DND-41 (cell line): ENCODE data around the gene LLGL1.

ENCODE experiments used
- ATAC-seq: fragments of 200-7000 bp; cut with Tn5 transposase; 3 replicates; pipeline ENCODE4 v1.9.1; 2021; ENCODE audit warnings: low read depth; ENCODE audit not compliant: insufficient read depth
- DNase-seq: peaks from one replicate; pipeline ENCODE4 v3.0.0-alpha.2; 2020
- H2AFZ ChIP-seq: 2 replicates; pipeline ENCODE4 v1.6.0; 2012; ENCODE audit warnings: low read depth, low read length
- H3K27ac ChIP-seq: 2 replicates; pipeline ENCODE4 v1.5.1; 2012; ENCODE audit warnings: low read length, inconsistent platforms
- H3K27me3 ChIP-seq: fragments of 200-600 bp; sonication (generic); 2 replicates; pipeline ENCODE4 v1.6.0; 2012; ENCODE audit warnings: low read length, mild to moderate bottlenecking, inconsistent platforms; ENCODE audit not compliant: insufficient read depth, poor library complexity
- H3K36me3 ChIP-seq: 2 replicates; pipeline ENCODE4 v1.5.1; 2012; ENCODE audit warnings: low read length, inconsistent platforms; ENCODE audit not compliant: insufficient read depth
- H3K4me1 ChIP-seq: 2 replicates; pipeline ENCODE4 v1.5.1; 2012; ENCODE audit warnings: mild to moderate bottlenecking, low read length; ENCODE audit not compliant: insufficient read depth
- H3K4me2 ChIP-seq: 2 replicates; pipeline ENCODE4 v1.6.0; 2012; ENCODE audit warnings: mild to moderate bottlenecking, moderate library complexity, low read length, inconsistent platforms; ENCODE audit not compliant: insufficient read depth
- H3K4me3 ChIP-seq, 2 experiments: fragments of 200-600 bp in 1 of 2; shearing (Covaris generic) in 1 of 2; 2 replicates each; pipeline ENCODE4 v1.5.1; 2012 to 2016; ENCODE audit warnings: inconsistent platforms in 2 of 2, low read length in 2 of 2, mild to moderate bottlenecking in 2 of 2, low read depth in 1 of 2, moderate library complexity in 1 of 2
- H3K79me2 ChIP-seq: 2 replicates; pipeline ENCODE4 v1.6.0; 2012; ENCODE audit warnings: low read length, inconsistent platforms; ENCODE audit not compliant: insufficient read depth
- H3K9ac ChIP-seq: 2 replicates; pipeline ENCODE4 v1.6.0; 2012; ENCODE audit warnings: low read depth, mild to moderate bottlenecking, inconsistent platforms, low read length, moderate library complexity
- H3K9me3 ChIP-seq: 2 replicates; pipeline ENCODE4 v1.5.1; 2012; ENCODE audit warnings: low read length, moderate library complexity, mild to moderate bottlenecking, inconsistent platforms; ENCODE audit not compliant: insufficient read depth, severe bottlenecking
- H4K20me1 ChIP-seq: 2 replicates; pipeline ENCODE4 v1.6.0; 2012; ENCODE audit warnings: low read length; ENCODE audit not compliant: insufficient read depth
- CTCF ChIP-seq: IDR thresholded peaks from 2 replicates; pipeline ENCODE4 v1.5.1; 2012; ENCODE audit warnings: borderline replicate concordance, low read length, moderate library complexity, mild to moderate bottlenecking; ENCODE audit not compliant: poor library complexity, severe bottlenecking; ENCODE audit errors: extremely low read depth
- EZH2 ChIP-seq: IDR thresholded peaks from 3 replicates; pipeline ENCODE4 v1.6.1; 2012; ENCODE audit warnings: borderline replicate concordance, low read depth, mild to moderate bottlenecking, moderate library complexity, low read length, inconsistent platforms; ENCODE audit not compliant: severe bottlenecking

Gene LLGL1

DNA sequence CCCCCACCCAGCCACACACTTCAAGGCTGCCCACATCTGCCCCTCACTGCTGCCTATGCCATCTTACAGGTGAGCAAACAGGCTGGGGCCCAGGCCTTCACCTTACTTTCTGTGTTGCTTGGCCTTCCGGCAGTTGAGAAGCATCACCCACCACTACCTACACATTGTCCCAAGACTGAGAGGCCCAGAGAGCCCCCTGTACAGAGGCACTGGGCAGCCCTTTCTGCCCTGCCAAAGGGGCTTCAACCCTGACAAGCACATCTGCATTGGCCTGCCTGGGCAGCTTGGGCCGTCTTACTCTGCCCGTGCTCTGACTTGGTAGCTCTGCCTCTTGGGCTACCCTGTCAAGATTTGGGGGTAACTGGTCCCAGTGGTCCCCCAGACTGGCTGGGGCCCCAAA, 36.2 kb downstream of the LLGL1 start:
- no peak for TF ChIP-seq CTCF
- no peak for TF ChIP-seq EZH2
- Histone ChIP-seq H4K20me1 (peaks cover 14% of the 10 kb centered on the region), H3K4me2 (peak overlapping the region; percentile 86), H3K27ac (peak overlapping the region; percentile 68), H3K79me2 (peaks cover 39% of the 10 kb centered on the region), H2AFZ (no peak overlapping the region), H3K9me3 (no peaks in the 10 kb centered on the region), H3K9ac (peak overlapping the region; percentile 68), H3K27me3 (no peaks in the 10 kb centered on the region), H3K36me3 (peaks cover 32% of the 10 kb centered on the region), H3K4me1 (peaks cover 51% of the 10 kb centered on the region), H3K4me3 (peak overlapping the region; percentile 49 to 83; a peak in 3 of 4 replicates)
- DNase-seq (no peak), ATAC-seq (no peak)

GRCh38 chr17:18262111-18262510, 36.7 kb downstream of the LLGL1 start:
- Histone ChIP-seq H4K20me1 (peaks cover 11% of the 10 kb centered on the region), H3K27ac (no peak overlapping the region), H3K4me2 (peak overlapping the region; percentile 86), H3K27me3 (no peaks in the 10 kb centered on the region), H3K9ac (peak overlapping the region; percentile 68; the same call in 1 of the 2 replicates), H2AFZ (no peak overlapping the region), H3K4me1 (peaks cover 47% of the 10 kb centered on the region), H3K36me3 (peaks cover 29% of the 10 kb centered on the region), H3K79me2 (peaks cover 35% of the 10 kb centered on the region), H3K9me3 (no peaks in the 10 kb centered on the region), H3K4me3 (peak overlapping the region in 1 of 2 experiments; percentile 83; a peak in 2 of 4 replicates)
- DNase-seq = no peak
- no peak for ATAC-seq
- TF ChIP-seq EZH2 = no peak
- no peak for TF ChIP-seq CTCF

GRCh38 chr17:18262641-18263040, 37.2 kb downstream of the LLGL1 start:
- no peak overlapping the region for H3K4me3 ChIP-seq
- no peak overlapping the region for H2AFZ ChIP-seq
- peaks cover 41% of the 10 kb centered on the region for H3K4me1 ChIP-seq
- 0 out of 2 replicates have a peak overlapping the region, but pooled peaks have one; percentile 68 for H3K9ac ChIP-seq
- no peak for TF ChIP-seq EZH2
- TF ChIP-seq CTCF = no peak
- H3K27ac ChIP-seq = no peak overlapping the region
- peaks cover 9% of the 10 kb centered on the region for H4K20me1 ChIP-seq
- ATAC-seq = no peak
- H3K27me3 ChIP-seq = no peaks in the 10 kb centered on the region
- H3K79me2 ChIP-seq = peaks cover 29% of the 10 kb centered on the region
- no peaks in the 10 kb centered on the region for H3K9me3 ChIP-seq
- H3K36me3 ChIP-seq = peaks cover 29% of the 10 kb centered on the region
- peak overlapping the region; percentile 86; the same call in 1 of the 2 replicates for H3K4me2 ChIP-seq
- no peak for DNase-seq

DNA sequence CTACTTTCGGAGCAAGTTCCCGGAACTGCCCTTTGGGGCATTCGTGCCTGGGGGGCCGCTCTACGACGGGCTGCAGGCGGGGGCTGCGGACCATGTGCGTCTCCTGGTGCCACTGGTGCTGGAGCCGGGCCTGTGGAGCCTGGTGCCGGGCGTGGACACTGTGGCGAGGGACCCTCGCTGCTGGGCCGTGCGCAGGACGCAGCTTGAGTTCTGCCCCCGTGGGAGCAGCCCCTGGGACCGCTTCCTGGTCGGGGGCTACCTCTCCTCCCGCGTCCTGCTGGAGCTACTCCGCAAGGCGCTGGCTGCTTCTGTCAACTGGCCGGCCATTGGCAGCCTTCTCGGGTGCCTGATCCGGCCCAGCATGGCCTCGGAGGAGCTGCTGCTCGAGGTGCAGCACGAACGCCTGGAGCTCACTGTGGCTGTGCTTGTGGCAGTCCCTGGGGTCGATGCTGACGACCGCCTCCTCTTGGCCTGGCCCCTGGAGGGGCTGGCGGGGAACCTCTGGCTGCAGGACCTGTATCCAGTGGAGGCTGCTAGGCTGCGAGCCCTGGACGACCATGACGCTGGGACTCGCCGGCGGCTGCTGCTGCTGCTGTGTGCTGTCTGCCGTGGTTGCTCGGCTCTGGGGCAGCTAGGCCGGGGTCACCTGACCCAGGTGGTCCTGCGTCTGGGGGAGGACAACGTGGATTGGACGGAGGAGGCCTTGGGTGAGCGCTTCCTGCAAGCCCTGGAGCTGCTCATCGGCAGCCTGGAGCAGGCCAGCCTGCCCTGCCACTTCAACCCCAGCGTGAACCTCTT, 38.6 kb downstream of the LLGL1 start:
- peaks cover 7% of the 10 kb centered on the region; the same call in 1 of the 2 replicates for H4K20me1 ChIP-seq
- H3K9ac ChIP-seq = no peak overlapping the region
- ATAC-seq (no peak), DNase-seq (no peak)
- H3K4me3 ChIP-seq = no peak overlapping the region
- H3K9me3 ChIP-seq = no peaks in the 10 kb centered on the region
- TF ChIP-seq EZH2 = no peak
- no peak for TF ChIP-seq CTCF
- no peak overlapping the region for H3K27ac ChIP-seq
- no peaks in the 10 kb centered on the region for H3K27me3 ChIP-seq
- H2AFZ ChIP-seq = no peak overlapping the region
- peaks cover 17% of the 10 kb centered on the region for H3K79me2 ChIP-seq
- H3K4me2 ChIP-seq = no peak overlapping the region
- peaks cover 29% of the 10 kb centered on the region for H3K36me3 ChIP-seq
- peaks cover 33% of the 10 kb centered on the region for H3K4me1 ChIP-seq
